ENCODE results near the gene SRSF5.
"Not testable (repeated sequence)": the region's sequence is repeated elsewhere in the genome, so short reads cannot be mapped to it uniquely, and the experiment has no call there.

SRSF5 gene

DNA sequence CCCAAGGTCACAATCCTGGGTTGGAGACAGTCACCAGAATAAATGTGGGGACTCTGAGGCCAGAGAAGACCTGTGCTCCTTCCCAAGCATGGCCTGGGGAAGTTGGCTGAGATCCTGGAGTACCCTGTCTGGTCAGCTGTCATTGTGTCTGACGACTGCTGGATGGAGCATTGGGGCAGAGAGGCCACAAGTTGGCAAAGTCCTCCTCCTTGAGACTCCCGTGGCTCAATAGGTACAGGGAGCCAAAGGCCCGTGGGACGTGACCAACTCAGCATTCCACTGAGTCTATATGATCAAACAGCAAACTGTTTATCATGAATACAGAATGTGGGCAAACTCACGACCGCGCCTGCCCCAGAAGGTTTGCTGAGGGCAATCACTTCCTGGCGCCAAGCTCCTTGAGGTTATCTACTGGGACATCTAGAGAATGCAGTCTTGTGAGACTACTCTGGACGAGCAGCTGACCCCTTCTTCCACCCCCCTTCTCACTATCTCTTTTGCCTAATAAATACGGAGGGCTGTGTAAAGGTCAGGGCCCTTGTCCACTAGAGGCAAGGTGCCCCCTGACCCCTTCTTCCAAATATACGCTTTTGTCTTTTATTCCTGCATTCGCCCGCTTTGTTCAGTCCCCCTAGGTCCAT, 44.4 kb downstream of the SRSF5 start:
- no peak for DNase-seq

DNA sequence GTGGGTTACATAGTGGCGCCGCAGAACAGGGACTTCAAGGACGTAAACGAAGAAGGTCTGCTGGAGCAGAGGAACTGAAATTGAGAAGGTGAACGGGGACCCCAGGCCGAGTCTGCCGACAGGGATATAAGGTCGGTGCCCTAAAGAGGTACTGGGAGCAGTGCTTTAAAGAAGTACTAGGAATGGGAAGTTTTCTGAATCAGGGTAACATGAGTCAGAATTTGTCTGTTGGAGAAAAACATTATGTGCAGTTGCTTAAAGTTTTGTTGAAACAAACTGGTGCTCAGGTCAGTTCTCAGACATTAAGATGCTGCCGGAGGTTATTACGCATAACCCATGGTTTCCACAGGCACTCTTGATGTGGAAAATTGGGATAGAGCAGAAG, 44.9 kb downstream of the SRSF5 start:
- DNase-seq = no peak

DNA sequence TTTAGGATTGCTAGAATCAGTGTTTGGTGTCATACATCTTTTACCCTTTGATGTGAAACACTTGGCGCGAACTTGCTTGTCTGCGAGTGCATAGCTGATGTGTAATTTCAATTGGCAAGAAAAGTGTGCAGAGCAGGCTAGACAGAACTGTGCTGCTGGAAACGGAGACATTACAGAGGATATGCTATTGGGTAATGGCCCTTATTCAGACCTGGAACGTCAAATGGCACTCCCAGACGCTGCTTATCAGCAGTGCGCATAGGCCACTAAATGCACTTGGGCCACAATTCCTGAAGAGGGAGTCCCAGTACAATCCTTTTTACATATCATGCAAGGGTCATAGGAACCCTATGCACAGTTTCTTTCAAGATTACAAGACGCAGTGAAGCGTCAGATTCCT, 45.8 kb downstream of the SRSF5 start:
- no peak for DNase-seq

DNA sequence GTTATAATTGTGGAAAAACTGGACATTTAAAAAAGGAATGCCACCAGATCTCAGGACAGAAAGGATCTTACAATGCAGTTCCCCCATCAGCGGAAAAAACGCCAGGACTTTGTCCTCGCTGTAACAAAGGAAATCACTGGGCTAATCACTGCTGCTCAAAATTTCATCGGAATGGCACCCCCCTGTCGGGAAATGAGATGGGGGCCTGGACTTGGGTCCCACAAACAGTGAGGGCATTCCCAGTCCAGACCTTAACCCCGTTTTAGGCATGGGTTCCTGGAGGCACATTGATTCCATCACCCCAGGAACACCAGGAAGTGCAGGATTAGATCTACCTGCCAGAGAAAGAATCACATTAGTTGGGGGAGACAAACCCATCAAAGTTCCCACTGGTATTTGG, 46.4 kb downstream of the SRSF5 start:
- not testable (repeated sequence) for DNase-seq

DNA sequence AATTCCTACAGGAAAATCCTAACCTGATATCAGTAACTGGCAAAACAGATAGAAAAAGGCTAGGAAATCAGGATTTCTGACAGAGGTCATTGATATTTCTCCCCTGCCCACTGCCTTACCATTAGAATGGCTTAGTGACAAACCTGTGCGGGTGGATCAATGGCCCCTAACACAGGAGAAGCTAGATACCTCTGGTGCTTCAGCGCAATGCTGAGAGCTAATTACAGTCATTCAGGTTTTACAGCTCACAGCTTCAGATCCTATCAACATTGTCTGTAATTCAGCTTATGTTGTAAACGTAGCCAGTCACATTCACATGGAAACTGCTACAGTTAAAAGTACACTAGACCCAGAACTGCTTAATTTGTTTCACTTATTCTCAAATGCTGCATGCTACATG, 47.5 kb downstream of the SRSF5 start:
- no peak for DNase-seq

DNA sequence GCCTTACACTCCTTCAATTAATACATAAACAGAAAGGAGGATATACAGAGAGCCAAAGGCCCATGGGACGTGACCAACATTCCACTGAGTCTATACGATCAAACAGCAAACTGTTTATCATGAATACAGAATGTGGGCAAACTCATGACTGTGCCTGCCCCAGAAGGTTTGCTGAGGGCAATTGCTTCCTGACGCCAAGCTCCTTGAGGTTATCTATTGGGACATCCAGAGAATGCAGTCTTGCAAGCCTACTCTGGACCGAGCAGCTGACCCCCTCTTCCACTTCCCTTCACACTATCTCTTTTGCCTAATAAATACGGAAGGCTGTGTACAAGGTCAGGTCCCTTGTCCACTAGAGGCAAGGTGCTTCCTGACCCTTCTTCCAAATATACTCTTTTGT, 48.6 kb downstream of the SRSF5 start:
- no peak for DNase-seq

DNA sequence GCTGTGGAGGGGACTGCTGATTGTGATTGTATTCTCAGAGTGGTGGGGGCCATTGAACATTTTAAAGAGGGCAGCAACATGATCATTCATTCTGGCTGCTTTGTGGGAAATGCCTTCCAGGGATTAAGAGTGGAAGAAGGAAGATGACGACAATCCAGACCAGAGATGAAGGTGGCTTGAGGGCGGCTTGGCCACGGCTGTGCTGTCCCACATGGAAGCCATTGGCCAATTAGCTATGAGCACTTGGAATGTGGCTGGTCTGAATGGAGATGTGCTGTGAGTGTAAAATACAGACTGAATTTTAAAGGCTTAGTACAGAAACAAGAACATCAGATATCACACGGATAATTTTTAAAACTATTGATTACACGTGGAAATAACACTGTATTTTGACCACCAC, 49.3 kb downstream of the SRSF5 start:
- no peak for DNase-seq

DNA sequence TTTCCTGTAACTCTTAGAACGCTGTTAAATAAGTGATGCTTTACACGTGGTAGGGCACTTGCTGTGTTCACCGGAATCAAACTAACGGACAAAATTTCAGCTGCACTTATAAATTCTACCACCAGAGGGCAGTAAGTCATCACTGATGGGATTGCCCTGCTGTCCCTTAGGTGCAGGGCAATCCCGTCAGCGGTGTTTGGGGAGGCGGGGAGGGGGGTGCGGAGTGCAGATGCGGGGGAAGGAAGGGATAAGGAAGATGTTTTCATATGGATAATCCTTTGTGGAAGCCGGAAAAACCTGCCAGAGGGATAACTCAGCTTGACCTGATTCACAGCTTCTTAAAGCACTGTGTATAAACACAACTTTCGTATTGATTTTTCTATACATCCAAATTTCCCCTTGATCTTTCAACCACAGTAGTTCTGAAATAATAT, 51.8 kb downstream of the SRSF5 start:
- DNase-seq = peak; percentile 55

DNA sequence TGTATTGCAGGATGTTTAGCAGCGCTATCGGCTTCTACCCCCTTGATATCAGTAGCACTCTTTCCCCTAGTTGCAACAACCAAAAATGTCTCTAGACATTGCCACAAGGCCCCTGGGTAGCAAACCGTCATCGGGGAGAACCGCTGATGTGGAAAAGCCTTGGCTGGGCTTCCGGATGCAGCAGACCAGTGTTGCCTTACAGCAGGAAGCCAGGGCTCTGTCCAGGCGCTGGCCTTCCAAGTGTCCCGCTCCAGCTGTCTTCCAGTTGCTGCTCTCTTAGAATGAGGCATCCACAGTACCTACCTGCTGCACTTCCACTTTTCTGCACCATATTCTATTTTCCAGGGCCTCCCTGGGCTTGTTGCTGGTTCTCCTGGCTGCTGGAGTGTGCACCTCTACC, 52.7 kb downstream of the SRSF5 start:
- no peak for DNase-seq

DNA sequence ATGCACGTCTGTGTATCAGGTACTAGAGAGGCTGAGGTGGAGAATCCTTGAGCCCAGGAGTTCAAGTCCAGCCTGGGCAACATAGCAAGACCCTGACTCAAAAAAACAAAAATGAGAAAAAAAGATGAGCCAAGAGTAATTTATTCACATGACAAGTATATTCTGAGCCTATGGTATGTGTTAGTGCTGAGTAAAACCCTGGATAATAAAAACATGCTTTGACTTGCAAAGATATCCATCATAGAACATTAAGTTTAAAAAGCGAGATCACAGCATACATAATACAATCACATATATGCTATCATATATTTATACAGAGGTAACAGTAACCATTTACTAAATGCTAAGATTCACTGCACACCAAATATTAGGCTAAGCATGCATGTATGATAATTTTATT, 54.0 kb downstream of the SRSF5 start:
- no peak for DNase-seq

Measured in left hindlimb (tissue), 1 donor.